AG04450 (cell line): ENCODE results near the gene RAP1GAP. TPM values are rescaled to one million over a fixed set of nuclear protein-coding genes. Genes with fewer than 3 reads are reported as not detected.

Source experiments
- CTCF ChIA-PET: fragments of 300-600, 350-600 bp; formaldehyde crosslinking; extraction: SDS; loops from one replicate; lab custom pipeline; 2022; ENCODE audit warnings: antibody characterized with exemption, inconsistent platforms; lab: Charles Lee
- POLR2A ChIA-PET: fragments of 350-600 bp; formaldehyde crosslinking; extraction: SDS; loops from one replicate; lab custom pipeline; 2021; ENCODE audit warnings: antibody characterized with exemption, inconsistent platforms; lab: Yijun Ruan, JAX
- DNase-seq: peaks from one replicate; pipeline ENCODE4 v3.0.0-alpha.2; 2011; ENCODE audit warnings: low read depth, low spot score
- H3K27ac ChIP-seq: one replicate; pipeline ENCODE4 v1.5.1; 2012; ENCODE audit warnings: low read depth, low read length, control low read depth
- H3K27me3 ChIP-seq: one replicate; pipeline ENCODE4 v1.6.0; 2012; ENCODE audit warnings: low read length; ENCODE audit not compliant: control insufficient read depth, insufficient read depth
- H3K4me3 ChIP-seq: 2 replicates; pipeline ENCODE4 v1.5.1; 2011; ENCODE audit warnings: mild to moderate bottlenecking, low read depth, low read length, control low read depth
- H3K9me3 ChIP-seq: 2 replicates; pipeline ENCODE4 v1.5.1; 2012; ENCODE audit warnings: low read length; ENCODE audit not compliant: control insufficient read depth, insufficient read depth
- CTCF ChIP-seq: IDR thresholded peaks from 2 replicates; pipeline ENCODE4 v1.5.1; 2011; ENCODE audit warnings: low read depth, low read length, control low read depth, inconsistent platforms
- polyA plus RNA-seq: library from polyadenylated mRNA; depleted of rRNA; stranded (reverse); fragments of >200 nt; gene quantifications from 2 replicates; pipeline ENCODE4 v1.2.3, GENCODE V29; 2011

The RAP1GAP gene
- polyA plus RNA-seq, 1 experiment: 0.14 TPM

- peaks cover 28% of the 10 kb centered on the region for H3K27me3 ChIP-seq
- no peak for TF ChIP-seq CTCF
- POLR2A ChIA-PET: interaction anchor here (0.6 kb wide), 1 partner anchor 129 kb away, joined by 3 read pairs; no protein-coding TSS in a partner anchor
- CTCF ChIA-PET: interaction anchor here (0.7 to 1.0 kb wide), 2 partner anchors 30 to 266 kb away, joined by 3 read pairs; no protein-coding TSS in a partner anchor
- peak overlapping the region; percentile 39 for H3K27ac ChIP-seq
- DNase-seq: no peak
- H3K4me3 ChIP-seq: no peak overlapping the region
- no peaks in the 10 kb centered on the region for H3K9me3 ChIP-seq
Observed at GRCh38 chr1:21673277-21673780, 4.2 kb upstream of the RAP1GAP start.

DNA sequence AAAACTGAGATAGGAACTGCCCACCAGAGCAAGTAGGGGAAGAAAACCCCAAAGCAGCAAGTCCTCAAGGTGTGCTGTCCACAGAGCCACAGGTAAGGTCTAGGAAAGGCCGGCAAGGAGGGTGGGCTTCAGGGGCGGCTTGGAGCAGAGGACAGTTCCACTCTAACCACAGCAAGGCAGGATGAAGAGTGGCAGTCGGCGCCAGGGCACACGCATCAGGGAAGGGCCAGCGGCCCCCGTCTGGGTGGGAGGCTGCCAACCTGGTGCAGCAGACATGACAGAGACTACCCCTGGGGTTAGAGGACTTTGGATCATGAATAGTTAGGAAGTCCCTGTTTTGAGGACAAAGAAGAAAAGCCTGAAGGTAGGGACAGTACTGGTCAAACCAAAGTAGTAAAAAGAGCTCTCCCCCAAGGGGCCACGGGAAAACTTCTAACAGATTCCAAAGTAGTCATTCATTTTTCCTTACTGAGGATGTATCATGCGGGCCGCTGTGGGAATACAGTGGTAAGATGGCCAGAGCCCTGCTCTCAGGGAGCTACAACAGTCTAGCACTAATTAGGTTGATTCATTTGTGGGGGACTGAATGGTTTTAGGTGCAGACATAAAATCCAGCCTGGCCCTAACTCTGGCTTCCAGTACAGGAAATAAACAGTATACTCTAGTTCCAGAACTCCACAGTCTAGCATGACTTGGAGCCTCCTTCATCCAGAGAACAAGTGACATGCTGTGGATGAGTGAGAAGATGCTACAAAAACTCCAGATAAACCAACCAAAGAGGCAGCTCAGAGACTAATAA is 3.5 kb upstream of the RAP1GAP start:
- no peak overlapping the region for H3K4me3 ChIP-seq
- no peaks in the 10 kb centered on the region for H3K9me3 ChIP-seq
- H3K27ac ChIP-seq: peak overlapping the region; percentile 39
- DNase-seq: no peak
- ChIA-PET CTCF (interaction anchor here (0.7 to 1.0 kb wide), 2 partner anchors 31 to 267 kb away, joined by 3 read pairs; no protein-coding TSS in a partner anchor), POLR2A (no interaction called here)
- peaks cover 34% of the 10 kb centered on the region for H3K27me3 ChIP-seq
- no peak for TF ChIP-seq CTCF

- H3K27ac ChIP-seq: no peak overlapping the region
- H3K27me3 ChIP-seq: peaks cover 41% of the 10 kb centered on the region
- no peaks in the 10 kb centered on the region for H3K9me3 ChIP-seq
- ChIA-PET POLR2A (interaction anchor here (0.6 kb wide), 1 partner anchor 12 kb away, joined by 3 read pairs; no protein-coding TSS in a partner anchor), CTCF (no interaction called here)
- DNase-seq: no peak
- TF ChIP-seq CTCF: no peak
- no peak overlapping the region for H3K4me3 ChIP-seq
Observed at GRCh38 chr1:21671915-21672314, 2.8 kb upstream of the RAP1GAP start.

- H3K27ac ChIP-seq: no peak overlapping the region
- H3K4me3 ChIP-seq: no peak overlapping the region
- no peaks in the 10 kb centered on the region for H3K9me3 ChIP-seq
- peaks cover 44% of the 10 kb centered on the region for H3K27me3 ChIP-seq
- POLR2A ChIA-PET: interaction anchor here (0.6 kb wide), 1 partner anchor 12 kb away, joined by 3 read pairs; no protein-coding TSS in a partner anchor
- CTCF ChIA-PET: no interaction called here
- TF ChIP-seq CTCF: no peak
- no peak for DNase-seq
Observed at GRCh38 chr1:21670956-21671902, 2.1 kb upstream of the RAP1GAP start.
